Activated CD4-positive, alpha-beta T cell treated with anti-CD3 and anti-CD28 coated beads, Interleukin-2, amount 50 U/mL, for 16 hours (primary cell): Measurements from ENCODE around the gene HDAC4.
A peak's percentile ranks its signal among the peaks of the same experiment; 100 is the strongest.

Experiments
- DNase-seq: peaks from one replicate; pipeline ENCODE4 v3.0.0-alpha.2; 2020

The HDAC4 gene

GRCh38 chr2:239069362-239070333 is 331.2 kb downstream of the HDAC4 start:
- peak; percentile 30 for DNase-seq

DNA sequence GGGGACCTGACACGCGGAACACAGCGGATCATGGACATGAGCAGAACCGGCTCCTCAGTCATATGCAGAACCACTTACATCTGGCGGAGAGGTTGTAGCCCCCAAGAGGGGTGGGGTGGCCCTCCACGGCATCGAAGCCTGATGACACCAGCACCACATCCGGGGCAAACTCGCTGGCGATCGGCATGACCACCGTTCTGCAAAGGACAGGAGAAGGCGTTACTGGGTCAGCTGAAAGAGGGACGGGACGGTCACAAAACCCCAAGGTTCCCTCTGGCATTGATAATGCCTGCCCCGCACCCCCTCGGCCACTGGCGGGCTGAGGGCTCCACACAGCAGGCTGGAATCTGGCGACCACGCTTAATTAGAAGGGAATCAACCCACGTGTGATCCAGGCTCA is 332.4 kb downstream of the HDAC4 start:
- no peak for DNase-seq

DNA sequence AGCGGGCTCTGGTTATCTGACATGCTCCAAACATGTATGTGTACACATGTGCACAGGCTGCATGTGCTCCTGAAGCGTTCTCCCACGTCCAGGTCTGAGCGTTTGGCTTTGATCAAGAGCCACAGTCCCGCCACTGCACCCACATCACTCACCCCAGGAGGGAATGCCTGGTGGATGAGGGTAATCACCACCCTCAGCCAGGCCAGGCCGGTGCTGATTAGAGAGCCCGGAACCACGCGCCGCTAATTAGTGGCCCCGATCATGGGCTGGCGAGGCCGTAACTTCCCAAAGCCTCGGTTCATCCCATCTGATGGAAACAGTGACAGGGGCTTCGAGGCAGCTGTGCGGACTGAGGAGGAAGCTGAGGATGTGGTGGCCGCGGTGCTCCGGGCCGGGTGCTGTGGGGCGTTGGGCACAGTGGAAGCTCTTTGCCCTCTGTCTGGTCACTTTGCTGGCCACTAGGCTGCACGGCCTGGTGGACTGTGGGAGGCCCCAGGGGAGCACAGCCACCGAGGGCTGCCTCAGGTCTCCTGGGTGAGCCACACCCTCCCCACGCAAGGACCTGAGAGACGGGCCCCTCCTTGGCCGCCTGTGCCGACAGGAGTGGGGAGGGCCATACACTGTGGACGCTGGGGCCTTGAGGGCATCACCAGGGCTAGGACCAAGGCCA is 333.5 kb downstream of the HDAC4 start:
- no peak for DNase-seq

DNA sequence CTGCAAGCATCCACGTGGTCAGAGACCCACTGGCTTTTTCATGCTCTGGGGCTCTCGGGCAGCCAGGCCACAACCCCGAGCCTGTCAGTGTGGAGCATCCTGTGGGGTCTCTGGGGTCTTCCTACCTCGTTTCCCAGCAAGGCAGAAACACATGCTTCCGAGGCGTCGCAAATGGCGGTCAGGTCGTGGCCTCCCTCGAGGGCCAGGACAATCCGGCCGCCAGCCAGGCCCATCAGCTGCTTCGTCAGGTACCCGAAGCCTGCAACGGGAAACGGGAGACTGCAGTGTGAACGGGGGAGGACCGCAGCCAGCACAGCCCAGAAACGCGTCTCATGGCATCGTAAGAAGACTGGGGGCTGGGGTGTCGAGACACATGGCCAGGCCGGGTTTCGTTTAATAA is 334.2 kb downstream of the HDAC4 start:
- DNase-seq: no peak

DNA sequence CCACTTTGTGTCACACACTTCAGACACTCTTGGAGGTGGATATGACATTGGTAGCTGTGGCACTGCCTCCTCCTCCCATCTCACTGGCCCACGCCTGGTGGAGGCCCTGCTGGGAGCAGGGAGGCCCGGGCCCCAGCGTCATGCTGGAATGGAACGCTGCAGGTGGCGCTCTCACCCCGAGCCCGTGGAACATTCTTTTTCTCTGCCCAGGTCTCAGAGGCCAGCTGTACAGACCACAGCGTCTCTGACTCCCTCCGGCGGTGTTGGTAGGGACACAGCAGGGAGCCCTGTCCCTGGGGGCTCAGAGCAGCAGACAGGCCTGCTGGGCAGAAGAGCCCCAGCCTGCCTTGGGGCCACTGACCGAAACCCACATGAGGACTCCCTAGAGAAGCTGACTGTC is 334.9 kb downstream of the HDAC4 start:
- no peak for DNase-seq

DNA sequence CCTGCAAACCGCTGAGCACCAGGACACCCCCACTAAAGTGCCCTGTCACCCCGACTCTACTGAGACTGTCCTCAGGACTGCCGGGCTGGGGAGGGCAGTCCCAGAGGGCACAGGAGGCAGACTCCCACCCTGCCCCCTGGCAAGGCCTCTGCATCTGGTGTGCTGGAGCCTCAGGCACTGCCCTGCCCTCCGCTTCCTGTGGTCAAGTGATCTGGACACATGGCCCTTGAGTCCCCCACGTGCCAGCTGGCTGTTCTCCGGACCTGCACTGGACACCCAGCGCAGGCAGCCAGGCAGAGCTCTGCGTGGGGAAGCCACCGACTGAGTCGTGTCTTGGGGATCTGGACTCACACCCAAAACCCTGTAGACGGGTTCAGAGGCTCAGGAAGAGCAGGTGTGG is 335.3 kb downstream of the HDAC4 start:
- no peak for DNase-seq

- no peak for DNase-seq
Observed at GRCh38 chr2:239064891-239065290, 335.9 kb downstream of the HDAC4 start.

DNA sequence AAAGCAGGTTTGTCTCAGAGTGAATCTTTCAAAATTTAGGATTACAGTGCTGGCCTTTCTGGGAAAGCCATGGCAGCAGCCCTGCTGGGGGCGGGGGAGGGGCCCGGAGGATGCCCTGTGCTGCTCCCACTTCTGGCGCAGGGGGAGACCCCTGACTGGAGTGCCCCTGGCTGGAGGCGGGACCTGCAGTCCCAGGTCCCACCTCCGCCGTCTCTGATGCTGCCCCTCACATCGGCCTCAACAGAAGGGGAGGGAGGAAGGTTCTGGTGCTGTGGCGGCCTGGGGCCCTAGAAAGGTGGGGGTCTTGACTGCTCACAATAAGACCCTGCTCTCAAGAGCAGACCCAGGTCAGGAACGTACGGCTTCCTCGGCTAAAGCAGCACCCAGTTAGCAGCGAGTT is 336.6 kb downstream of the HDAC4 start:
- no peak for DNase-seq

GRCh38 chr2:239062743-239063142 is 338.1 kb downstream of the HDAC4 start:
- no peak for DNase-seq

- DNase-seq: no peak
Observed at GRCh38 chr2:239061824-239062570, 338.8 kb downstream of the HDAC4 start.

- DNase-seq: no peak
Observed at GRCh38 chr2:239061121-239061666, 339.6 kb downstream of the HDAC4 start.

- DNase-seq: no peak
Observed at GRCh38 chr2:239060676-239061075, 340.1 kb downstream of the HDAC4 start.

GRCh38 chr2:239059854-239060253 is 341.0 kb downstream of the HDAC4 start:
- no peak for DNase-seq

GRCh38 chr2:239058766-239059165 is 342.1 kb downstream of the HDAC4 start:
- no peak for DNase-seq

DNA sequence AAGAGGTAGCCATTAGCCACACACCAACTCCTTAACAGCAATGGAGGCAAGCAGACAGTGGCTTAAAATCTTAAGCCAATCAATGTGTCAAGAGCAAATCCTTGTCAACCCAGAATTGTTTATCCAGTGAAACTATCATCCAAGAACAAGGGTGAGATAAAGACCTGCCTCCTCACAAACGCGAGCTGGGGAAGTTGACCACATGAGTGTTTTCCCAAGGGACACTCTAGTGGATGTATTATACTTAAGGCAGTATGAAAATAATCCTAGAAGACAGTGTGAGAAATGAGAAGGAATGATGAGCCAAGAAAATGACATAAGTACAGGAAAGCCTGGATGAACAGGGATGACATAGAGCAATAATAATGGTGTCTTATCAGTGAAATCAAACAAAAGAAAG is 343.3 kb downstream of the HDAC4 start:
- DNase-seq: no peak

- no peak for DNase-seq
Observed at GRCh38 chr2:239056611-239057010, 344.2 kb downstream of the HDAC4 start.

- DNase-seq: no peak
Observed at GRCh38 chr2:239055756-239056493, 344.9 kb downstream of the HDAC4 start.

DNA sequence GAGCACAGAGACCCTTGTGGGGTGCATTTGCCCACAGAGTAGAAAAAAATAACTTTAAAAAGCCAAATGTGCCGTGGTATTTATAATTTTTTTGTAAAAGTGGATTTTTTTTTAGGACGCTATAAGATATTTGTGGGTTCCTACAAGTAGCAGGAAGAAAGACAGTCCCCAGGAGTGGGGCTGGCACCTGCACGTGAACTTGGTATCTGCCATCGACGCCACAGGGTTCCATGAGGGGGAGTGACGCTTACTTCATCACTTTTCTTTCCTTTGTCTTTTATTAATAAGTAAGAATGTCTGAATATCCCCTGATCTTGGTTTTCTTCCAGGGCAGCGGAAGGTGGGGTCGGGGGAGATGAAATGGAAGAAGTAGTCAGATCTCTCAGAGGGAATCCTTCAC is 345.9 kb downstream of the HDAC4 start:
- DNase-seq: no peak

DNA sequence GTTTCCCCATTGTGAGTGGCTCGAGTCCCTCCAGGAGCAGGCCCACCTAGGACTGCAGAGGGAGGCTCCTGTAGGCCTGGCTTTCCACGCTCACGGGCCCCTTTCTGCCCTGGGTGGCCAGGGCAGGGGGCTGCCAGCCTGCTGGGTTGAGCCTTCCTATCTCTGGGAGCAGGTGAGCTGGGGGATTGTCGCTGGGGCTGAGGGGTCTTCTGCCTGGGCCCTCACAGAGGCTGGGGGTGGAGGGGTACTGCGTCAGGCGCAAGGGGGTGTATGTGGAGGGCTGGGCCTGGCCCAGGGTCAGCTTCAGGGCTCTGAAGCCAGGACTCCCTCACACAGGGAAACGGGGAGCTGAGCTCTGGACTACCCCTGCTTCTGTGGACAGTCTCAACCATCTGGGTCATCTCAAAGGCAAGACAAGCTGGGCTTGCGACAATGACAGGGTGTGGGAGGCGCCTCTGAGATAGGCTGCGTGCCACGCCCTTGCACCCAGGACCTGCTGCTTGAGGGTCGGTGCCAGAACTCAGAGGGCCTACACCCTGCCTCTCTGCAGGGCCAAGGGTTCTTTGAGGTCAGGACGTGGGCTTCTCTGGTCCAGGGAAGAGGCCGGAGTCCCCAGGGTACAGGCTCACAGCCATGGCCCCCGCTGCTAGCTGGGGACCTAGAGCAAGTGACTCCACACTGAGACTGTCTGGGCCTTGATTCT is 346.9 kb downstream of the HDAC4 start:
- no peak for DNase-seq

DNA sequence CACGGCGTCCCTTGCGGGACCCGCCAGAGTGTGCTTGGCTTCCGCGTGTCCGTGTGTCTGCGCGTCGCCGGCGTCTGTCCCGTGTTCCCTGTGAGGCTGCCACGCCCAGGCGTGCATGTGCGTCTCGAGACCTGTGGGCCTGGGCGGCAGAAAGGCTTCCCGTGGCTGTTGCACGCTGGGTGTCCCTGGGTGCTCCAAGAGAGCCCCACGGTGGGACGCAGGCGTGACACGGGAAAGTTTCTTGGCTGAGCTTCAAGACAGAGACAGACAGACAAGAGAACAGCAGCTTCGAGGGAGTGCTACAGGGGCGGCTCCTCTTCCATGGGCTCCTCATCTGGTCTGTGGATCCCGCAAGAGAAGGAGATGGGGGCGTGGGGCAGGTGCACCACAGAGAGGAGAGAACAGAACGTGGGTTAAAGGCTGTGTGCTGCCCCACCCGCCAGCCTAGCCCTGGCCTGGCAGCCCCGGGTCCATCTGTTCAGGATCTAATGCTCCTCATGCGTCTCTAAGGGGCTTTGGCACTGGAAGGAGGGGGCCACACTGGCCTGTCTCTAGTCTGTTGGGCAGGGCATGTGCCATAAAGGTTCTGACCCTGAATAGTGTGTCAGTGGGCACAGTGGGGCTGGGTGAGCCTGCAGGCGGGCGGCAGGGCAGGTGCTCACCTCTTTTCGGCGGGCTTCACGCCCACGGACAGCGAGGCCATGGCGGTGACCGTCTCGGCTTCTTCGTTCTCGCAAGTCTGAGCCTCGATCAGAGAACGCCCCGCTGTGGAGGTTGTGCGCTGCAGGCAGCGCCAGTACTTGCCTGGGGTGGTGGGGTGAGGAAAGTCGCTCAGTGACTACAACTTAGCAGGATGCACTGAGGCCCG is 347.8 kb downstream of the HDAC4 start:
- DNase-seq: no peak
